Coronary artery (tissue), 2 donors: ENCODE data around the gene KHDRBS1.

Source experiments
- DNase-seq: peaks from one replicate; pipeline ENCODE4 v3.0.0-alpha.2; 2017; ENCODE audit warnings: low spot score
- H3K27ac ChIP-seq, 2 donors: fragments of 200-600 bp; sonication (generic); one replicate each; pipeline ENCODE4 v1.5.1; 2016 to 2019
- H3K4me3 ChIP-seq: fragments of 200-600 bp; sonication (generic); 2 replicates; pipeline ENCODE4 v1.5.1; 2016; ENCODE audit warnings: mild to moderate bottlenecking, moderate library complexity
- CTCF ChIP-seq: fragments of 200-600 bp; sonication (generic); IDR thresholded peaks from one replicate; pipeline ENCODE4 v1.5.1; 2019; ENCODE audit warnings: antibody characterized with exemption

KHDRBS1 gene

GRCh38 chr1:32091591-32091990, 77.9 kb downstream of the KHDRBS1 start:
- Histone ChIP-seq H3K4me3 (no peak overlapping the region), H3K27ac (no peak overlapping the region)
- TF ChIP-seq CTCF = no peak
- DNase-seq = no peak
